Cerebellar nuclear complex (tissue), 1 donor: Measurements from ENCODE around the gene ZNF207.
"Not testable (repeated sequence)": the region's sequence is repeated elsewhere in the genome, so short reads cannot be mapped to it uniquely, and the experiment has no call there.

Experiments
- DNase-seq, 2 experiments: peaks; one replicate each; lab custom pipeline; 2025; lab: John Stamatoyannopoulos, UW

The ZNF207 gene

GRCh38 chr17:32349854-32350665 is at the start of gene ZNF207:
ZNF207 (plus strand) TSS chr17:32350157; CDS start chr17:32350286, 129 bp downstream.
- peak; percentile 59 to 89 for DNase-seq

GRCh38 chr17:32302037-32302436 is 47.9 kb upstream of the ZNF207 start:
- DNase-seq: no peak

GRCh38 chr17:32302860-32303649 is 46.9 kb upstream of the ZNF207 start:
- no peak for DNase-seq

- no peak for DNase-seq
These were observed 46.1 kb upstream of the ZNF207 start for GRCh38 chr17:32303781-32304288.

- DNase-seq: no peak
These were observed 44.9 kb upstream of the ZNF207 start for GRCh38 chr17:32305049-32305448.

GRCh38 chr17:32307658-32308057 is 42.3 kb upstream of the ZNF207 start:
- no peak for DNase-seq

GRCh38 chr17:32311028-32311536 is 38.9 kb upstream of the ZNF207 start:
- DNase-seq: peak in 1 of 2 experiments; percentile 19

GRCh38 chr17:32314636-32315035 is 35.3 kb upstream of the ZNF207 start:
- DNase-seq: peak in 1 of 2 experiments; percentile 8

- no peak for DNase-seq
These were observed 34.8 kb upstream of the ZNF207 start for GRCh38 chr17:32315171-32315570.

- not testable (repeated sequence) for DNase-seq
These were observed 33.3 kb upstream of the ZNF207 start for GRCh38 chr17:32316653-32317052.

GRCh38 chr17:32317353-32317752 is 32.6 kb upstream of the ZNF207 start:
- no peak for DNase-seq

GRCh38 chr17:32318071-32318470 is 31.9 kb upstream of the ZNF207 start:
- DNase-seq: no peak

- DNase-seq: peak in 1 of 2 experiments; percentile 6
These were observed 30.4 kb upstream of the ZNF207 start for GRCh38 chr17:32319548-32319905.

GRCh38 chr17:32320080-32320479 is 29.9 kb upstream of the ZNF207 start:
- DNase-seq: not testable (repeated sequence)

- no peak for DNase-seq
These were observed 29.1 kb upstream of the ZNF207 start for GRCh38 chr17:32320847-32321246.

- DNase-seq: no peak
These were observed 26.9 kb upstream of the ZNF207 start for GRCh38 chr17:32323046-32323445.

- no peak for DNase-seq
These were observed 26.0 kb upstream of the ZNF207 start for GRCh38 chr17:32323811-32324491.

GRCh38 chr17:32327911-32328310 is 22.0 kb upstream of the ZNF207 start:
- no peak for DNase-seq

- no peak for DNase-seq
These were observed 19.8 kb upstream of the ZNF207 start for GRCh38 chr17:32330147-32330546.

GRCh38 chr17:32331243-32332040 is 18.5 kb upstream of the ZNF207 start:
- DNase-seq: no peak

- DNase-seq: no peak
These were observed 16.8 kb upstream of the ZNF207 start for GRCh38 chr17:32333187-32333586.
